ENCODE results near the gene AMH. TPM values are rescaled to one million over a fixed set of nuclear protein-coding genes. Genes with fewer than 3 reads are reported as not detected.

The AMH gene
- total RNA-seq, 2 donors from 2014 or later, result 0.50 to 2.7 TPM

DNA sequence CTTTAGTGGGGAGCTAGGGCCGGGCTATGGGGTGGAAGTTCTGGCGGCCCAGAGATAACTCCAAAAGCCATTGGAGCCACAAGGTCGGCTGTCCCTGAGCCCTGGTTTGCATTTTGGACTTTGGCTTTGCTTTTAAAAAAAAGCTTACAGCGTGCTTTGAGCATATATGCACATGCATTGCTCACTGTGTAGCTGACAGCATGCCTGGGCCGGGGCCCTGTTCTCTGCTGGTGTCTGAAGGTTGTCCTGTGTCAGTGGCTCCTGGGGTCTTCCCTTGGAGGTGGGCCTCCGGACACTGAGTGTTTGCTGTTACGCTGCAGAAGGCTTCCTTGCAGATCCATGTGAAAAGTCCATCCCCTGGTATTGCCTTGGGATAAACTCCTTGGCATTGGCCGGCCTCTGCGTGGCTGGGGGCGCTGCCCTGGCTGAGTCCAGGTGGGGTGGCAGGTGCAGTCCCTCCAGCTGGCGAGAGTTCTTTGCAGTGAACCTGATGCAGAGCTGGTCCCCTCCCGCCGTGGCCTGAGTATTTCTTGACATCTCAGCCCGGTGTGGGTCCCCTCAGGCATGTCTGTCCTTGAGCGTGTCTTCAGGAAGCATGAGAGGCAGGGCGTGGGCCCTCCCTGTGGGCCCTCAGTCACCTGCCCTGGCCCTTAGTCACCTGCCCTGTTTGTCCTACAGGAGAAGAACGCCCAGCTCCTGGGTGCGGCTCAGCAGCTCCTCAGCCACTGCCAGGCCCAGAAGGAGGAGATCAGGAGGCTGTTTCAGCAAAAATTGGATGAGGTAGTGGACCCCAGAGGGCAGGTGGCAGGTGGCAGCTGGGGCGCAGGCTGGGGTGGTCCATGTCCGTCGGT is 36.0 kb upstream of the AMH start:
- DNase-seq (no peak), ATAC-seq (no peak)
- no peak overlapping the region for H3K27ac Mint-ChIP-seq
- H3K4me1 Mint-ChIP-seq, result peaks cover 13% of the 10 kb centered on the region
- no peak overlapping the region for H3K4me3 Mint-ChIP-seq
- H3K9me3 ChIP-seq (ENCODE audit: control insufficient read depth, low read length, poor library complexity, severe bottlenecking), result no peaks in the 10 kb centered on the region
- H3K36me3 Mint-ChIP-seq (ENCODE audit: low read depth), result peaks cover 7% of the 10 kb centered on the region
- no peaks in the 10 kb centered on the region for H3K27me3 Mint-ChIP-seq

DNA sequence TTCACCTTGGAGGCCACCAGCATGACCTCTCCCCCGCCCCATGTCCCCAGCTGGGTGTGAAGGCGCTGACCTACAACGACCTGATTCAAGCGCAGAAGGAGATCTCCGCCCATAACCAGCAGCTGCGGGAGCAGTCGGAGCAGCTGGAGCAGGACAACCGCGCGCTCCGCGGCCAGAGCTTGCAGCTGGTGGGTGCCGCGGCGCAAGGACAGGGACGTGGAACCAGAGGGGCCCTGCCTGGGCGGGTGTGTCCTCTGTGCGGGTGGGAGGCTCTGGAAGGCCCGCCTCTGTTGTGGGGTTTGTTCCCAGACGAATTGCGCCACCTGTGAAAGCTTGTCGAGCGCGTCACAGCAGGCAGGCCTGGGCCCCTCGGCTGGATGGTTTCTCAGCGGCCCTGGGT is 35.3 kb upstream of the AMH start:
- H3K9me3 ChIP-seq (ENCODE audit: control insufficient read depth, low read length, poor library complexity, severe bottlenecking), result no peaks in the 10 kb centered on the region
- no peak for ATAC-seq
- Mint-ChIP-seq H3K36me3 (ENCODE audit: low read depth) (peaks cover 7% of the 10 kb centered on the region), H3K4me1 (peaks cover 13% of the 10 kb centered on the region), H3K27ac (no peak overlapping the region), H3K4me3 (no peak overlapping the region), H3K27me3 (no peaks in the 10 kb centered on the region)
- no peak for DNase-seq

DNA sequence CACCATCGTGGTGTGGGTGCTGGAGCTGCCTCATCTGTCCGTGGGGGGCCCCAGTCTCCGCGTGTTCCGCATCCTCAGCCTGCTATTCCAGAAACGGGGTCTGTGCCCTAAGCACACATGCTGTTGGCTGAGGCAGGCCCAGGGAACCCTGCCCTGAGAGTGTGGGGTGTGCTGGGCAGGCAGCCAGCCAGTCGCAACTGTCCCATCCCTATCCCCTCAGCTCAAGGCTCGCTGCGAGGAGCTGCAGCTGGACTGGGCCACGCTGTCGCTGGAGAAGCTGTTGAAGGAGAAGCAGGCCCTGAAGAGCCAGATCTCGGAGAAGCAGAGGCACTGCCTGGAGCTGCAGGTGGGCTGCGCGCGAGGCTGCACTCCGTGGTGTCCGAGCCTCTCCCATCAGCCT is 34.9 kb upstream of the AMH start:
- H3K27ac Mint-ChIP-seq, result peak overlapping the region; percentile 82
- peak overlapping the region; percentile 80 for H3K4me3 Mint-ChIP-seq
- peaks cover 13% of the 10 kb centered on the region for H3K4me1 Mint-ChIP-seq
- peaks cover 7% of the 10 kb centered on the region for H3K36me3 Mint-ChIP-seq (ENCODE audit: low read depth)
- DNase-seq (no peak), ATAC-seq (no peak)
- no peaks in the 10 kb centered on the region for H3K27me3 Mint-ChIP-seq
- no peaks in the 10 kb centered on the region for H3K9me3 ChIP-seq (ENCODE audit: control insufficient read depth, low read length, poor library complexity, severe bottlenecking)

DNA sequence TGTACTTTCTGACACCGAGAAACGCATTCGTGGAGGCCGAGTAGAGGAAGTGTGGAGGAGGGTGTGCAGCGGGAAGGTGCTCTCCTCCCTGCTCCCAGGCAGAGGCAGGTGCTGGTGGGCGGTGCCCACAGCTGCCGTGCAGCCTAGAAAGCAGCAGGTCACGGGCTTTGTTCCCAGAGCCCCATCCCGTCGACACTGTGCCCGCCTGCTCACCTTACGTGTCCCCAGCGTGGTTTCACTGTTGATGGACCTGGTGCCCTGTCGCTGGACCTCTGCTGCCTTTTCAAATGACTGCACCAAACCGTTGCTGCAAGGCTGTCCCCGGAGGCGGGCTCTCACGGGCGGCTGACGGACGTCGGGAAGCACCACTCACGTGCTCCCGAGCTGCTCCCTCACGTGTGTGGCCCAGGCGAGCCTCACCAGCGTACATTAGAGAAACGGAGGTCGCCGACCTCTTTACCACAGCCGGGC is 33.8 kb upstream of the AMH start:
- peak; percentile 87 for ATAC-seq
- peak in 1 of 3 donors; percentile 43 for DNase-seq
- peak overlapping the region; percentile 82 for H3K27ac Mint-ChIP-seq
- H3K36me3 Mint-ChIP-seq (ENCODE audit: low read depth), result peaks cover 7% of the 10 kb centered on the region
- peaks cover 13% of the 10 kb centered on the region for H3K4me1 Mint-ChIP-seq
- no peaks in the 10 kb centered on the region for H3K27me3 Mint-ChIP-seq
- H3K4me3 Mint-ChIP-seq, result peak overlapping the region; percentile 80
- no peaks in the 10 kb centered on the region for H3K9me3 ChIP-seq (ENCODE audit: control insufficient read depth, low read length, poor library complexity, severe bottlenecking)

DNA sequence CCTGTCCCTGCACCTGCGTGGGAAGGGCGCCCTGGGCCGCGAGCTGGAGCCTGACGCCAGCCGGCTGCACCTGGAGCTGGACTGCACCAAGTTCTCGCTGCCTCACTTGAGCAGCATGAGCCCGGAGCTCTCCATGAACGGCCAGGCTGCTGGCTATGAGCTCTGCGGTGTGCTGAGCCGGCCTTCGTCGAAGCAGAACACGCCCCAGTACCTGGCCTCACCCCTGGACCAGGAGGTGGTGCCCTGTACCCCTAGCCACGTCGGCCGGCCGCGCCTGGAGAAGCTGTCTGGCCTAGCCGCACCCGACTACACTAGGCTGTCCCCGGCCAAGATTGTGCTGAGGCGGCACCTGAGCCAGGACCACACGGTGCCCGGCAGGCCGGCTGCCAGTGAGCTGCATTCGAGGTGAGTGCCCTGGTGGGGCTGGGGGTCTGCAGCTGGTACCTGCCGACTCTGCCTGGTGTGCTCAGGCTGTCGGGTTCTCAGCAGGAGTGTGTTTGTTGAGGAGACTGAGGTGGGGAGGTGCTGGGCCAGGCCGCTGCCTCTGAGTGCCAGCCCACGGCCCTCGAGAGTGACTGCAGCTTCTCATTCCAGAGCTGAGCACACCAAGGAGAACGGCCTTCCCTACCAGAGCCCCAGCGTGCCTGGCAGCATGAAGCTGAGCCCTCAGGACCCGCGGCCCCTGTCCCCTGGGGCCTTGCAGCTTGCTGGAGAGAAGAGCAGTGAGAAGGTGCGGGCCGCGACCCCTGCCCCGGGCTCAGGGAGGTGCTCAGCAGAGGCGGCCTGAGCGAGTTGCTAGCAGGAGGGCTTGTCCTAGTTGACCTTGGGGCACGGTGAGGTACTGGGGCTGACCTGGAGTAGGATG is 32.5 kb upstream of the AMH start:
- no peak for DNase-seq
- no peak for ATAC-seq
- Mint-ChIP-seq H3K4me1 (peaks cover 13% of the 10 kb centered on the region), H3K27ac (peak overlapping the region; percentile 82), H3K4me3 (peak overlapping the region; percentile 28), H3K27me3 (no peaks in the 10 kb centered on the region), H3K36me3 (ENCODE audit: low read depth) (peaks cover 6% of the 10 kb centered on the region)
- H3K9me3 ChIP-seq (ENCODE audit: control insufficient read depth, low read length, poor library complexity, severe bottlenecking), result no peaks in the 10 kb centered on the region

DNA sequence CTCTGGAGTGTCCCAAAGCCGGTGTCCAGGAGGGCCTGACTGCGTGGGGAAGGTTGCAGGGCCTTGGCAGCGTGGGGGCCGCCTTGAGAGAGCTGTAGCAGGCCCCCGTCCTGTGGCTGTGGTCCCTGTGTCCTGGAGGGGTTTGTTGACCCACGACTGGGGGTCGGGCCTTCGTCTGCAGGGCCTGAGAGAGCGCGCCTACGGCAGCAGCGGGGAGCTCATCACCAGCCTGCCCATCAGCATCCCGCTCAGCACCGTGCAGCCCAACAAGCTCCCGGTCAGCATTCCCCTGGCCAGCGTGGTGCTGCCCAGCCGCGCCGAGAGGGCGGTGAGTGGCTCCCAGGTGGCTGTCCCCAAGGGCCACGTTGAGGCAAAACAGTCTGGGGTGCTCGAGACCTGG is 31.5 kb upstream of the AMH start:
- Mint-ChIP-seq H3K36me3 (ENCODE audit: low read depth) (peaks cover 4% of the 10 kb centered on the region), H3K27ac (no peak overlapping the region), H3K4me1 (peaks cover 13% of the 10 kb centered on the region), H3K27me3 (no peaks in the 10 kb centered on the region), H3K4me3 (no peak overlapping the region)
- ATAC-seq (no peak), DNase-seq (no peak)
- no peaks in the 10 kb centered on the region for H3K9me3 ChIP-seq (ENCODE audit: control insufficient read depth, low read length, poor library complexity, severe bottlenecking)

DNA sequence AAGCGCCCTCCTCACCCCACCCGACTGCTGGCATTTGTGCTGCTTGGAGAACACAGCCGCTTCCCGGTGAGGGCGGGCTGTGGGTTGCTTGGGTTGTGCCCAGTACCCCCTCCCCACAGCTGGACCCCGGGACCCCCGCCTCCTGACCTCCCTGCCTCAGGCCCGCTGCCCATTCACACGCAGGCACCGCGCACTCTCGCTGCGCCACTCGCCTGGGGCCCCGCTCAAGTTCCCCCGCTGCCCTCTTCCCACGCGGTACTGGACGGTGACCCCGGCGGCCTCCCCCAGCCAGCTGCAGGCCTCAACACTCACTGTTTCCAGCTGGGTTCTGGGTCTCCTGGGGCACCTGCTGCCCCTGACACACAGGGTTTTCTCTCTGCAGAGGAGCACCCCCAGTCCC is 29.4 kb upstream of the AMH start:
- peaks cover 14% of the 10 kb centered on the region for H3K4me1 Mint-ChIP-seq
- no peaks in the 10 kb centered on the region for H3K27me3 Mint-ChIP-seq
- no peak overlapping the region for H3K4me3 Mint-ChIP-seq
- H3K9me3 ChIP-seq (ENCODE audit: control insufficient read depth, low read length, poor library complexity, severe bottlenecking), result no peaks in the 10 kb centered on the region
- H3K36me3 Mint-ChIP-seq (ENCODE audit: low read depth), result peaks cover 7% of the 10 kb centered on the region
- DNase-seq (no peak), ATAC-seq (no peak)
- H3K27ac Mint-ChIP-seq, result no peak overlapping the region

DNA sequence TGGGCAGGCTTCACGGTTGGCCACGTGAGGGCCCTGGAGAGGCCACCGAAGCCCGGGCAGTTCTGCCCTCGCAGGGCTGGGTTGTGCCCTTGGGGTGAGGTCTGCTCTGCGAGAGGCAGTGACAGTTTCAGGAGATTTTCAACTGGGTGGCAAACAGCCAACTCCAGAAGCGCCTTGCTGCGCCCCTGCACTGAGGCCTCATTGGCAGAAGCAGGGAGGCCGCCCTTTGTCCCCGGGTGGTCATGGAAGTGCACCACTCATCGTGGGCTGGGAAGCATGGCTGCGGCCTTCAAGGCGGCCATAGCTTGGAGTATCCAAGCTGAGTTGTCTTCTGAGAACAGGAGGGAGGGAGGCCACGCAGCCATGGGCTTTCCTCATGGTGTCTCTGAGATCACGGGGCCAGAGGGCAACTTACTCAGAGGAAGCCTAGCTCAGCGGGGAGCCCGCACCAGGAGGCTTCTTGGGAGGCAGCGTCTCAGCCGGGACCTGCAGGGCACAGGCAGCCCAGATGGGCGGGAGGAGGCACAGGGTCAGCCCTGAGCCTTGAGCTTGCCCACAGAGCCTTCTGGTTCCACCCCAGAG is 27.8 kb upstream of the AMH start:
- no peak overlapping the region for H3K4me3 Mint-ChIP-seq
- peaks cover 9% of the 10 kb centered on the region for H3K36me3 Mint-ChIP-seq (ENCODE audit: low read depth)
- no peaks in the 10 kb centered on the region for H3K27me3 Mint-ChIP-seq
- DNase-seq, result no peak
- peaks cover 7% of the 10 kb centered on the region for H3K4me1 Mint-ChIP-seq
- ATAC-seq, result no peak
- H3K27ac Mint-ChIP-seq, result no peak overlapping the region
- H3K9me3 ChIP-seq (ENCODE audit: control insufficient read depth, low read length, poor library complexity, severe bottlenecking), result no peaks in the 10 kb centered on the region

DNA sequence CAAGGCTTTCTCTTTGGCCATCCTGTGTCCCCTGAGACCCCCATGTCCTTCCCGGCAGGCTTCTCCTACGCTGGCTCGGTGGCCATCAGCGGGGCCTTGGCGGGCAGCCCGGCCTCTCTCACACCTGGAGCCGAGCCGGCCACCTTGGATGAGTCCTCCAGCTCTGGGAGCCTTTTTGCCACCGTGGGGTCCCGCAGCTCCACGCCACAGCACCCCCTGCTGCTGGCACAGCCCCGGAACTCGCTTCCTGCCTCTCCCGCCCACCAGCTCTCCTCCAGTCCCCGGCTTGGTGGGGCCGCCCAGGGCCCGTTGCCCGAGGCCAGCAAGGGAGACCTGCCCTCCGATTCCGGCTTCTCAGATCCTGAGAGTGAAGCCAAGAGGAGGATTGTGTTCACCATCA is 27.2 kb upstream of the AMH start:
- Mint-ChIP-seq H3K27ac (no peak overlapping the region), H3K36me3 (ENCODE audit: low read depth) (peaks cover 9% of the 10 kb centered on the region), H3K4me1 (peaks cover 6% of the 10 kb centered on the region), H3K4me3 (no peak overlapping the region), H3K27me3 (no peaks in the 10 kb centered on the region)
- no peaks in the 10 kb centered on the region for H3K9me3 ChIP-seq (ENCODE audit: control insufficient read depth, low read length, poor library complexity, severe bottlenecking)
- no peak for ATAC-seq
- DNase-seq, result no peak

DNA sequence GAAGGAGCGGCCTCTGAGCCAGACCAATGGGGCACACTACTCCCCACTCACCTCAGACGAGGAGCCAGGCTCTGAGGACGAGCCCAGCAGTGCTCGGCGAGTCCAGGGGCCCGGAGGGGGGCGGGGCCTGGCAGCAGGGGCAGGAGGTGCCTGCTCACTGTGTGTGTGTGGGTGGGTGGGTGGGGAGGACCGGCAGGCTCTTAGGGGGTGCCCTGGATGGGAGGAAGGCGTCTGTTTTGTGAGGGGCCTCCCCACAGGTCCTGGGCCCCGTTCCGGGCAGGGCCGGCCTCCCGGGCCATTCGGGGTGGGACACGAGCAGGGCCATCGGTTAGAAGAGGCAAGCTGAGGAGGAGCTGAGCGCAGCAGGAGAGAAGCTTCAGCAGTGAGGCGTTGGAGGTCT is 25.7 kb upstream of the AMH start:
- H3K27ac Mint-ChIP-seq, result peak overlapping the region; percentile 88

DNA sequence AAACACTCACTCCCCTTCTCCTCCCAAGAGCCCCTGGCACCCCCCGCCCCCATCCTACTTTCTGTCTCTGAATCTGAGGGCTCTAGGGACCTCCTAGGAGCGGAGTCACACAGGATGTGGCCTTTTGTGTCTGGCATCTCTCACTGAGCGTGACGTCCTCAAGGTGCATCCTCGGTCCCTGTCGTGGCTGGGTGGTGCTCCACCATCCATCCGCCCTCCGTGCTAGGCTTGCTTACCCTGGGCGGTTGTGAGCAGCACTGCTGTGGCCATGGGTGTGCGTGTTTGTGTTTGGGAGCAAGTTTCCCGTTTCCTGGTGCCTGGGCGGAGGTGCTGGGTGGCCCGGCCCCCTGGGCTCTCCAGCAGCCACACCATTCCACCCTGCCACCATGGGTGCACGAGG is 25.2 kb upstream of the AMH start:
- ATAC-seq (peak; percentile 68), DNase-seq (no peak)
- H3K4me1 Mint-ChIP-seq, result peaks cover 2% of the 10 kb centered on the region
- peak overlapping the region; percentile 88 for H3K27ac Mint-ChIP-seq
- no peak overlapping the region for H3K4me3 Mint-ChIP-seq
- peaks cover 5% of the 10 kb centered on the region for H3K36me3 Mint-ChIP-seq (ENCODE audit: low read depth)
- H3K9me3 ChIP-seq (ENCODE audit: control insufficient read depth, low read length, poor library complexity, severe bottlenecking), result no peaks in the 10 kb centered on the region
- no peaks in the 10 kb centered on the region for H3K27me3 Mint-ChIP-seq

More for the DNA sequence above, 25.7 kb upstream of the AMH start:
- H3K4me1 Mint-ChIP-seq, result peaks cover 2% of the 10 kb centered on the region
- H3K27me3 Mint-ChIP-seq, result no peaks in the 10 kb centered on the region
- no peak overlapping the region for H3K4me3 Mint-ChIP-seq
- peaks cover 5% of the 10 kb centered on the region for H3K36me3 Mint-ChIP-seq (ENCODE audit: low read depth)
- H3K9me3 ChIP-seq (ENCODE audit: control insufficient read depth, low read length, poor library complexity, severe bottlenecking), result no peaks in the 10 kb centered on the region
- DNase-seq (no peak), ATAC-seq (no peak)

DNA sequence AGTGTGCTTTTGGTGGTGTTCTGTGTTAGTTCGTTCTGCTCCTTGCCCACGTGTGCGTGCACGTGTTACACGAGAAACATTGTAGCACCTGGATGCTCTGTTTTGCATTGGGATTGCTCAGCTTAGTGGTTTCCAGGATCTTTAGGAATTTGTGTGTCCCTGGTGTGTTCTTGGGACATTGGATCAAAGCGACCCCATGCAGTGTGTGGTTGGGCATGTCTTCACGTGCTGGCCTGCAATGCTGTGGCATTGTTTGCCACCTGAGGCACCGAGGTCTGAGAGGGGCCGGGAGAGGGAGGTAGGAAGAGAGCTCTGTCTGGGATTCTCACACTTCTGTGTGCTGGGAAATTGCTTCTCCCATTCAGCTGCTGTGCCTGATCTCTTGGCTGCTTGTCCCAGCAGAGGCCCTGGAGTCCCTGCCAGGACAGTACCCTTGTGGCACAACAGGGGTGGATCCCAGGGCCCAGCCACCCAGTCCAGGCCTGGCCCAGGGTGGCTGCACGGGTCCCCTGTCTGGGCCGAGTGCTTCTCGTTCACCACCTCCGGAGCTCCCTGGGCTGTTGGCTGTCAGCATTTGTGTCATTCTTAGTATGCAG is 24.3 kb upstream of the AMH start:
- Mint-ChIP-seq H3K27ac (peak overlapping the region; percentile 88), H3K36me3 (ENCODE audit: low read depth) (peaks cover 5% of the 10 kb centered on the region), H3K4me3 (no peak overlapping the region)

More for the DNA sequence above, 24.3 kb upstream of the AMH start:
- no peaks in the 10 kb centered on the region for H3K9me3 ChIP-seq (ENCODE audit: control insufficient read depth, low read length, poor library complexity, severe bottlenecking)
- no peaks in the 10 kb centered on the region for H3K27me3 Mint-ChIP-seq
- ATAC-seq, result no peak
- peaks cover 2% of the 10 kb centered on the region for H3K4me1 Mint-ChIP-seq
- DNase-seq, result no peak
